ENCODE measurements around the gene IGFBP7.
A peak's percentile ranks its signal among the peaks of the same experiment; 100 is the strongest.

Gene IGFBP7

DNA sequence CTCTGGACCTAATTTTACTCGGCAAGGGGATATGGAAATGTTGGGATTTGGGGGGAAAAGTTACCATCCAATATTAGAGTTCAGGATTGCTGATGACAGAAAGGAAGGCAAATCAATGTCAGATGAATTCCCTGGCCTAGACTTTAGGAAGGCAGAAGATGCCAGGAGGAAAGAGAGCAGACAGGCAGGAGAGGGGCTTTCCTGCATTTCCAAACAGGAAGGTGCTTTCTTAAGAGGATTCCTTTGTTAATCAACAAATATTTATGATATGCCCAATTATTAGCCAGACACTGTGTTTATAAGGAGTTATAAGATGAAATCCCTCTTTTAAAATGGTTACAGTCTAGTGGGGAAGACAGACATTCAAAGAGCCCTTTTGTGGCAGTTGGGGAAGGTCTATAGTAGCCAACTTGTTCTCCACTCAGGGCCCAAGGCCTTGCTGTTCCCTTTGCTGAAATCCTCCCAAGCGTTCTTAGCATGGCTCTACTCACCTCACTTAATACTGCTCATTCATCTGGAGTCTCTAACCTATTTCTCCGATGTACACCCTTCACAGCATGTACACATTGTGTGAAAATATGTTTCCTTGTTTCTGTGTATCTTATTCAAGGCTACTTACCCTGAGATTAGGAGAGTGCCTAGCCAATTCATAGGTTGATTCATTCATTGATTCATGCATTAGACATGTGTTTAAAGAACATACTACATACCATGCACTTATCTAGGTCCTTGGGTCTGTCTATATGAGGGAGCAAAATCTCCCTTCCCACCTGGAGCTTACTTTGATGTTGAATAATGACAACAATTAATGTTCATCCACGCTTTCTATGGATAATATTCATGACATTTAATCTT, 5.3 kb downstream of the IGFBP7 start:
- TF ChIP-seq, protein P1, sequence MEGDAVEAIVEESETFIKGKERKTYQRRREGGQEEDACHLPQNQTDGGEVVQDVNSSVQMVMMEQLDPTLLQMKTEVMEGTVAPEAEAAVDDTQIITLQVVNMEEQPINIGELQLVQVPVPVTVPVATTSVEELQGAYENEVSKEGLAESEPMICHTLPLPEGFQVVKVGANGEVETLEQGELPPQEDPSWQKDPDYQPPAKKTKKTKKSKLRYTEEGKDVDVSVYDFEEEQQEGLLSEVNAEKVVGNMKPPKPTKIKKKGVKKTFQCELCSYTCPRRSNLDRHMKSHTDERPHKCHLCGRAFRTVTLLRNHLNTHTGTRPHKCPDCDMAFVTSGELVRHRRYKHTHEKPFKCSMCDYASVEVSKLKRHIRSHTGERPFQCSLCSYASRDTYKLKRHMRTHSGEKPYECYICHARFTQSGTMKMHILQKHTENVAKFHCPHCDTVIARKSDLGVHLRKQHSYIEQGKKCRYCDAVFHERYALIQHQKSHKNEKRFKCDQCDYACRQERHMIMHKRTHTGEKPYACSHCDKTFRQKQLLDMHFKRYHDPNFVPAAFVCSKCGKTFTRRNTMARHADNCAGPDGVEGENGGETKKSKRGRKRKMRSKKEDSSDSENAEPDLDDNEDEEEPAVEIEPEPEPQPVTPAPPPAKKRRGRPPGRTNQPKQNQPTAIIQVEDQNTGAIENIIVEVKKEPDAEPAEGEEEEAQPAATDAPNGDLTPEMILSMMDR (IDR thresholded peaks at IDR 0.05; ENCODE audit: low read depth, low read length): no peak
- H3K4me3 ChIP-seq (ENCODE audit: low read depth, low read length): peak overlapping the region; percentile 17; the same call in 1 of the 2 replicates

DNA sequence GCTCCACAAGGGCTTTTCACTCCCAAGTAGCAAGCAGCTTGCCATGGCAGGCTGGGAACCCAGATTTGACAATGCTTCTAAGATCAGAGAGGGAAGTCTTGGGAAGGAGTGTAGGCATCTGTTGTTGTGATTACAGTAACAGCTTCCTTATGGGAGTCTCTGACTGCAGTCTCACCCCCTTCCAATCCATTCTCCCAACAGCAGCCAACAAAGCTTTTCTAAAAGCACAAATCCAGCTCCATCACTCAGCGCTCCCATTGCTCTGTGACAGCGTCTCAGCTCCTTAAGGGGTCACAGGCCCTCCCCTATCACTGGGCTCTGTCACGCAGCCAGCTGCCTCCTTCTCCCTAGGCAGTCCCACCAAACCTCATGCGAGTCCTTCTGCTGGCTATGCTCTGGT, 7.1 kb downstream of the IGFBP7 start:
- H3K4me3 ChIP-seq (ENCODE audit: low read depth, low read length): peak overlapping the region; percentile 8; the same call in 1 of the 2 replicates
- TF ChIP-seq, protein P1 (IDR thresholded peaks at IDR 0.05; ENCODE audit: low read depth, low read length): no peak

DNA sequence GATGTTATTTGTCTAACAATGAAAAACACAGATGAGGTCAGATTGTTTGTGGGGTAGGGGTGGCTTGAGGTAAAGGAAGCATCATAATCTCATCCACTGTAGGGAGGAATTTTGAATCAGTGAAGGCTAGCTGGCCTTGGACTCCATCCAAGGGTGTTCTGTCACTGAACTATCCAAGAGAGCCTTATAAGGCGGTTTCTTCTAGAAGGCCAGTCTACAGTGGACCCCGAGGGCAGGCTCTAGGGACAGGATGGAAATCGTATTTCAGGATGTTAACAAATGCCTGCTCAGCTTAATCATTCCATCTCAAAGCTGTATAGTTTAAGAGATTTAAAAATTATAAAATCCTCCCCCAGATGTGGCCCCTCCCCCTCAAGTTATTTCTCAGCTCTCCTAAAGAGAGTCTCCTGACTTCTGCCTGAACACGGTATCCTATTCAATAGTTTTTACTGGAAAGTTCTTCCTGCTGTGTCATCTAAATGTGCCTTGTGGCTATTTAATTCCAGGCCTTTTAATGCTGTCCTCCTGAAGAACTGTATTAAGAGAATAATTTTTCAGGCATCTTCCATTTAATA, 8.0 kb downstream of the IGFBP7 start:
- no peak overlapping the region for H3K4me3 ChIP-seq (ENCODE audit: low read depth, low read length)

DNA sequence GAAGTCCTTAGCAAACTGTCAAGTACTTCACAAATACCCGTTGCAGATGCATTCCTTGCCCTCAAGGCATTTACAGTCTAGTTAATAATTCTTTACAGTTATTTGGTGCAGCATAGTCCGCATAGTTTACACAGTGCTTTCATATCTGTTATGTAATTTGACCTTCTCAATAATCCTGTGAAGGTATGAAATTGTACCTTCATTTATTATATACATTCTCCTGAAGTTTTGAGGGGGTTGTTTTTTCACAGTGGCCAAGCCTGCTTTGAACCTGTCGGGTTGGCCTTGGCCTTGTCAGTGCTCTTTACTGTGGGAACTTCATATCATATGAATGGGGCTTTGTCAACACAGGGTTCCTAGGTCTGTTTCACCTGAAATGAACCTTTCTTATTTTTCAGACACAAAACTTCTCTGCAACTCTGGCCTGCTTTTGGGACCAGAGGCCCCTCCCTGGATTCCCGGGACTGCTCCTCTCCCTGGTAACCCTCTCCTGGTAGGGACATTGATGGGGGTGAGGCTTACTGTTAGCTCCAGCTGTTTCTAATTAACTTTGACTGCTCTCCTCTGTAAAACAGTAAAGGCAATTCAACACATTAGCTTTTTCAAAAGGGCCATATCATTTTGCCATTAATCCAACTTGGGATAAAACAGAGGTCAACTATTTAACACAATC, 9.1 kb downstream of the IGFBP7 start:
- no peak overlapping the region for H3K4me3 ChIP-seq (ENCODE audit: low read depth, low read length)
- TF ChIP-seq, protein P1 (IDR thresholded peaks at IDR 0.05; ENCODE audit: low read depth, low read length): no peak

More for the DNA sequence above, 8.0 kb downstream of the IGFBP7 start:
- TF ChIP-seq, protein P1 (IDR thresholded peaks at IDR 0.05; ENCODE audit: low read depth, low read length): no peak

DNA sequence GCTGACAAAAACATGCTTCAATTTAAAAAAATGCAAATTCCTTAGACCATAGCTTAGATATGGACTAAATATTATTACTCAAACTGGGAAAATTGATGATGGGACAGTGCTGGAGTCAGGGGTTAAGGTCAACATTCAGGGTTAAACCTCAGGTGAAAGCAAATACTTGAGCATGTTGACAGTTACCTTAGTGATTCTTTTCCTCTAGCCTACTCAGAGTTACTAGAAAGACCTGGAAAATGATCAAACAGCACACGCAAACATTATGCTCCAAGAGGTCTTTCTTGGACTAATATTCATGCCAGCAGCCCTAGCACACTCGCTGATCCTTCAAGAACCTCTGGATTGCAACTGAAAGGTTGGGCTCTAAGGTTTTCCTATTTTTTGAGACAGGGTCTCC, 10.8 kb downstream of the IGFBP7 start:
- no peak overlapping the region for H3K4me3 ChIP-seq (ENCODE audit: low read depth, low read length)

DNA sequence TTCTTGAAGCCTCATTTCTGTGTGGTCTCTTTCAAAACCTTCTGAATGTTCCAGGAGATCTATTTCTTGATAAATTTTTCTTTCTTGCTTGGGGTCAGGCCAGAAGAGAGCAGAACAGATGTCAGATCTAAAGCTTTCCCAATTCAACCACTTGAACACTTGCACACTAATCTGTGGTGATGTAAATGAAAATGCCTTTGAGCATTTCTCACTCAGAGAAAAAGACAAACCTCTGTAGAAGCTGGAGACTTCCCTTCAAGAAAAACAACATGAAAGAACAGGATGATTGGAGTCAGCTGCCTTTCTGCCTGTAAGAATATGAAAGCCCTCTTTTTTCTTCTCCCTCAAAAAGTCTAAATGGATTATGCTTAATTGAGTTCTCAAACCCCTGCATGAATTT, 11.2 kb downstream of the IGFBP7 start:
- no peak overlapping the region for H3K4me3 ChIP-seq (ENCODE audit: low read depth, low read length)
- TF ChIP-seq, protein P1 (IDR thresholded peaks at IDR 0.05; ENCODE audit: low read depth, low read length): no peak

More for the DNA sequence above, 10.8 kb downstream of the IGFBP7 start:
- TF ChIP-seq, protein P1 (IDR thresholded peaks at IDR 0.05; ENCODE audit: low read depth, low read length): no peak

Measured in WI38 (cell line).